ENCODE results near the gene CCDC177. TPM values are rescaled to one million over a fixed set of nuclear protein-coding genes. Genes with fewer than 3 reads are reported as not detected.

Gene CCDC177
- total and polyA plus RNA-seq, 4 donors = 2.0 to 4.8 (median 3.4) TPM

GRCh38 chr14:69538766-69539165, 35.9 kb downstream of the CCDC177 start:
- DNase-seq (ENCODE audit: low read depth in 4 of 6, low spot score in 6 of 6) = no peak
- no peaks in the 10 kb centered on the region for H3K9me3 ChIP-seq (ENCODE audit: control insufficient read depth, insufficient read depth, low read length)
- H3K4me1 ChIP-seq (ENCODE audit: control insufficient read depth, insufficient read depth, low read length) = peaks cover 5% of the 10 kb centered on the region
- WGBS (ENCODE audit: insufficient coverage) = no CpG with 5 or more reads among the region's 1 CpG
- no peaks in the 10 kb centered on the region for H3K27me3 ChIP-seq (ENCODE audit: control insufficient read depth, insufficient read depth, low read length)
- no peak overlapping the region for H3K4me3 ChIP-seq (ENCODE audit: low read depth, low read length)
- no peaks in the 10 kb centered on the region for H3K36me3 ChIP-seq (ENCODE audit: control insufficient read depth, insufficient read depth, low read length)
- no peak overlapping the region for H3K27ac ChIP-seq (ENCODE audit: low read depth, low read length)

GRCh38 chr14:69537900-69538299, 36.8 kb downstream of the CCDC177 start:
- no CpG with 5 or more reads among the region's 1 CpG for WGBS (ENCODE audit: insufficient coverage)

GRCh38 chr14:69536971-69537370, 37.7 kb downstream of the CCDC177 start:
- Histone ChIP-seq H3K4me1 (ENCODE audit: control insufficient read depth, insufficient read depth, low read length) (no peaks in the 10 kb centered on the region), H3K9me3 (ENCODE audit: control insufficient read depth, insufficient read depth, low read length) (no peaks in the 10 kb centered on the region), H3K27ac (ENCODE audit: low read depth, low read length) (no peak overlapping the region), H3K4me3 (ENCODE audit: low read depth, low read length) (no peak overlapping the region), H3K36me3 (ENCODE audit: control insufficient read depth, insufficient read depth, low read length) (no peaks in the 10 kb centered on the region), H3K27me3 (ENCODE audit: control insufficient read depth, insufficient read depth, low read length) (peaks cover 2% of the 10 kb centered on the region)
- DNase-seq (ENCODE audit: low read depth in 4 of 6, low spot score in 6 of 6) = no peak

More at GRCh38 chr14:69537900-69538299, 36.8 kb downstream of the CCDC177 start:
- DNase-seq (ENCODE audit: low read depth in 4 of 6, low spot score in 6 of 6) = no peak
- H3K27me3 ChIP-seq (ENCODE audit: control insufficient read depth, insufficient read depth, low read length) = peaks cover 2% of the 10 kb centered on the region
- no peak overlapping the region for H3K4me3 ChIP-seq (ENCODE audit: low read depth, low read length)
- no peaks in the 10 kb centered on the region for H3K4me1 ChIP-seq (ENCODE audit: control insufficient read depth, insufficient read depth, low read length)
- H3K36me3 ChIP-seq (ENCODE audit: control insufficient read depth, insufficient read depth, low read length) = no peaks in the 10 kb centered on the region
- H3K9me3 ChIP-seq (ENCODE audit: control insufficient read depth, insufficient read depth, low read length) = no peaks in the 10 kb centered on the region
- no peak overlapping the region for H3K27ac ChIP-seq (ENCODE audit: low read depth, low read length)

- WGBS (ENCODE audit: insufficient coverage) = 0% methylated on average over 1 of the region's 4 CpGs
- no peaks in the 10 kb centered on the region for H3K4me1 ChIP-seq (ENCODE audit: control insufficient read depth, insufficient read depth, low read length)
- peak in 5 of 6 donors; percentile 54 to 95 (median 60) for DNase-seq (ENCODE audit: low read depth in 4 of 6, low spot score in 6 of 6)
- H3K27ac ChIP-seq (ENCODE audit: low read depth, low read length) = no peak overlapping the region
- H3K36me3 ChIP-seq (ENCODE audit: control insufficient read depth, insufficient read depth, low read length) = no peaks in the 10 kb centered on the region
- H3K4me3 ChIP-seq (ENCODE audit: low read depth, low read length) = no peak overlapping the region
- H3K27me3 ChIP-seq (ENCODE audit: control insufficient read depth, insufficient read depth, low read length) = peaks cover 2% of the 10 kb centered on the region
- H3K9me3 ChIP-seq (ENCODE audit: control insufficient read depth, insufficient read depth, low read length) = no peaks in the 10 kb centered on the region
These were observed 39.3 kb downstream of the CCDC177 start for GRCh38 chr14:69535230-69535848.

- Histone ChIP-seq H3K27me3 (ENCODE audit: control insufficient read depth, insufficient read depth, low read length) (peaks cover 2% of the 10 kb centered on the region), H3K4me1 (ENCODE audit: control insufficient read depth, insufficient read depth, low read length) (no peaks in the 10 kb centered on the region), H3K36me3 (ENCODE audit: control insufficient read depth, insufficient read depth, low read length) (no peaks in the 10 kb centered on the region), H3K9me3 (ENCODE audit: control insufficient read depth, insufficient read depth, low read length) (no peaks in the 10 kb centered on the region), H3K4me3 (ENCODE audit: low read depth, low read length) (no peak overlapping the region), H3K27ac (ENCODE audit: low read depth, low read length) (no peak overlapping the region)
- no CpG with 5 or more reads among the region's 3 CpGs for WGBS (ENCODE audit: insufficient coverage)
- DNase-seq (ENCODE audit: low read depth in 4 of 6, low spot score in 6 of 6) = no peak
These were observed 41.9 kb downstream of the CCDC177 start for GRCh38 chr14:69532561-69533340.

- H3K36me3 ChIP-seq (ENCODE audit: control insufficient read depth, insufficient read depth, low read length) = peaks cover 3% of the 10 kb centered on the region
- peaks cover 2% of the 10 kb centered on the region for H3K27me3 ChIP-seq (ENCODE audit: control insufficient read depth, insufficient read depth, low read length)
- no peak overlapping the region for H3K4me3 ChIP-seq (ENCODE audit: low read depth, low read length)
- no peaks in the 10 kb centered on the region for H3K9me3 ChIP-seq (ENCODE audit: control insufficient read depth, insufficient read depth, low read length)
- H3K4me1 ChIP-seq (ENCODE audit: control insufficient read depth, insufficient read depth, low read length) = no peaks in the 10 kb centered on the region
- no peak overlapping the region for H3K27ac ChIP-seq (ENCODE audit: low read depth, low read length)
- WGBS (ENCODE audit: insufficient coverage) = no CpG with 5 or more reads among the region's 3 CpGs
- DNase-seq (ENCODE audit: low read depth in 4 of 6, low spot score in 6 of 6) = no peak
These were observed 43.5 kb downstream of the CCDC177 start for GRCh38 chr14:69531135-69531534.

- no peak for DNase-seq (ENCODE audit: low read depth in 4 of 6, low spot score in 6 of 6)
- Histone ChIP-seq H3K4me1 (ENCODE audit: control insufficient read depth, insufficient read depth, low read length) (no peaks in the 10 kb centered on the region), H3K36me3 (ENCODE audit: control insufficient read depth, insufficient read depth, low read length) (peaks cover 3% of the 10 kb centered on the region), H3K27ac (ENCODE audit: low read depth, low read length) (no peak overlapping the region), H3K9me3 (ENCODE audit: control insufficient read depth, insufficient read depth, low read length) (no peaks in the 10 kb centered on the region), H3K4me3 (ENCODE audit: low read depth, low read length) (no peak overlapping the region), H3K27me3 (ENCODE audit: control insufficient read depth, insufficient read depth, low read length) (peaks cover 2% of the 10 kb centered on the region)
- WGBS (ENCODE audit: insufficient coverage) = 73% methylated on average over 2 of the region's 4 CpGs
These were observed 44.6 kb downstream of the CCDC177 start for GRCh38 chr14:69530095-69530494.

GRCh38 chr14:69529563-69529962, 45.1 kb downstream of the CCDC177 start:
- WGBS (ENCODE audit: insufficient coverage) = 76% methylated on average over 3 of the region's 3 CpGs
- peaks cover 2% of the 10 kb centered on the region for H3K27me3 ChIP-seq (ENCODE audit: control insufficient read depth, insufficient read depth, low read length)
- no peaks in the 10 kb centered on the region for H3K9me3 ChIP-seq (ENCODE audit: control insufficient read depth, insufficient read depth, low read length)
- DNase-seq (ENCODE audit: low read depth in 4 of 6, low spot score in 6 of 6) = no peak
- H3K27ac ChIP-seq (ENCODE audit: low read depth, low read length) = no peak overlapping the region
- no peaks in the 10 kb centered on the region for H3K4me1 ChIP-seq (ENCODE audit: control insufficient read depth, insufficient read depth, low read length)
- peaks cover 3% of the 10 kb centered on the region for H3K36me3 ChIP-seq (ENCODE audit: control insufficient read depth, insufficient read depth, low read length)
- H3K4me3 ChIP-seq (ENCODE audit: low read depth, low read length) = no peak overlapping the region

GRCh38 chr14:69528930-69529329, 45.7 kb downstream of the CCDC177 start:
- Histone ChIP-seq H3K4me1 (ENCODE audit: control insufficient read depth, insufficient read depth, low read length) (no peaks in the 10 kb centered on the region), H3K9me3 (ENCODE audit: control insufficient read depth, insufficient read depth, low read length) (no peaks in the 10 kb centered on the region), H3K27me3 (ENCODE audit: control insufficient read depth, insufficient read depth, low read length) (peaks cover 2% of the 10 kb centered on the region), H3K27ac (ENCODE audit: low read depth, low read length) (no peak overlapping the region), H3K36me3 (ENCODE audit: control insufficient read depth, insufficient read depth, low read length) (peaks cover 3% of the 10 kb centered on the region), H3K4me3 (ENCODE audit: low read depth, low read length) (no peak overlapping the region)
- WGBS (ENCODE audit: insufficient coverage) = 92% methylated on average over 2 of the region's 5 CpGs
- no peak for DNase-seq (ENCODE audit: low read depth in 4 of 6, low spot score in 6 of 6)

GRCh38 chr14:69528143-69528542, 46.5 kb downstream of the CCDC177 start:
- Histone ChIP-seq H3K9me3 (ENCODE audit: control insufficient read depth, insufficient read depth, low read length) (no peaks in the 10 kb centered on the region), H3K36me3 (ENCODE audit: control insufficient read depth, insufficient read depth, low read length) (peaks cover 3% of the 10 kb centered on the region), H3K4me1 (ENCODE audit: control insufficient read depth, insufficient read depth, low read length) (no peaks in the 10 kb centered on the region), H3K27me3 (ENCODE audit: control insufficient read depth, insufficient read depth, low read length) (peaks cover 2% of the 10 kb centered on the region), H3K27ac (ENCODE audit: low read depth, low read length) (no peak overlapping the region), H3K4me3 (ENCODE audit: low read depth, low read length) (no peak overlapping the region)
- 73% methylated on average over 2 of the region's 9 CpGs for WGBS (ENCODE audit: insufficient coverage)
- no peak for DNase-seq (ENCODE audit: low read depth in 4 of 6, low spot score in 6 of 6)
